HG03108 (cell line): ENCODE measurements around the gene OR4N2.
"Not testable (repeated sequence)": the region's sequence is repeated elsewhere in the genome, so short reads cannot be mapped to it uniquely, and the experiment has no call there.

ENCODE experiments used
- ATAC-seq: cut with Tn5 transposase; IDR thresholded peaks from one replicate; pipeline ENCODE4 v1.9.1; 2021; ENCODE audit warnings: moderate library complexity; ENCODE audit not compliant: unreplicated experiment

OR4N2 gene, protein sequence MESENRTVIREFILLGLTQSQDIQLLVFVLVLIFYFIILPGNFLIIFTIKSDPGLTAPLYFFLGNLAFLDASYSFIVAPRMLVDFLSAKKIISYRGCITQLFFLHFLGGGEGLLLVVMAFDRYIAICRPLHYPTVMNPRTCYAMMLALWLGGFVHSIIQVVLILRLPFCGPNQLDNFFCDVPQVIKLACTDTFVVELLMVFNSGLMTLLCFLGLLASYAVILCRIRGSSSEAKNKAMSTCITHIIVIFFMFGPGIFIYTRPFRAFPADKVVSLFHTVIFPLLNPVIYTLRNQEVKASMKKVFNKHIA

DNA sequence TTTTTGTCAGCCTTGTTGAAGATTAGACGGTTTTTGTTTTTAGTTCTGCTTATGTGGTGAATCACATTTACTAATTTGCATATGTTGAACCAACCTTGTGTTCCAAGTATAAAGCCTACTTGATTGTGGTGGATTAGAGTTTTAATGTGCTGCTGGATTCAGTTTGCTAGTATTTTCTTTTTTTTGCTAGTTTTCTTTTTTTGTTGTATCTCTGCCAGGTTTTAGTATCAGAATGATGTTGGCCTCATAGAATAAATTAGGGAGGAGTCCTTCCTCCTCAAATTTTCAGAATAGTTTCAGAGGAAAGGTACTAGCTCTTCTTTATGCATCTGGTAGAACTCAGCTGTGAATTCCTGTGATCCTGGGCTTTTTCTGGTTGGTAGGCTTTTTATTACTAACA is at the start of gene OR4N2:
Gene OR4N2, plus strand, starts transcription at position 301 of the 400 bp plus-strand sequence. CDS start 23,679 bp downstream, outside the sequence.
- not testable (repeated sequence) for ATAC-seq

DNA sequence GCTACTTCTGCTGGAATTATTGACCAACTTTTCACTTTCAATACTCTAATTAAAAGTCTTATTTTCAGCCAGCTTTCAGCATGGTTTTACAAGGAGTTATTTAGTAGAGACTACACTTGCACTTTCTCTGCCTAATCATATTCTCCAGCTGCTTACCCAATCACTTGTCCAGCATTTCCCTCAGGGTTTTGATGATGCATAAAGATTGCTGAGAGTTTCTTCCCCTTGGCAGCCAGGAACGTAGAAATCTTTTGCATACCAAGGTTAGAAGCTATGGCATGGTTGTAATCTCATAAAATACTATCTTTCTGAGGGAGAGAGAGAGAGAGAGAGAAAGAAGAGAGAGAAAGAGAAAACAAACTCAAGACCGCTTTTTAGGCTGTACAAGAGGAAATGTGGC is 49.4 kb upstream of the OR4N2 start:
- ATAC-seq = no peak

DNA sequence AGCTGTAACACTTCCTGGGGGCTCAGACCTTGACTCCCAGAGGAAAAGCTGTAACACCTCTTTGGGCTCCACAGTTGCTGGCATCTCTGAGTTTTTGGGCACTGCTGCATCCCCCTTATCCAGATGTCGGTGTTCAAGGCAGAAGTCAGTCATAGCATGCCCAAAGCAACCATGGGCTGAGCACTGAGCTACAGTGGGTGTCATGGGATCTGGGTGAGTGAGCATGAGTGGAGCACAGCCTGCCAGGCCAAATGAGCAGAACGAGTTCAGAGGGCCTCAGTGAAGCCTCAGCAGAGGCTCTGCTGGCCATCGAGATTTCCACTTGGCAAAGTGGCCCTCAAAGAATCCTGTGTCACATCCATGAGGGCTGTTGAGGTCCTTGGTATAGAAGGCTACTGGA is 32.1 kb upstream of the OR4N2 start:
- not testable (repeated sequence) for ATAC-seq

DNA sequence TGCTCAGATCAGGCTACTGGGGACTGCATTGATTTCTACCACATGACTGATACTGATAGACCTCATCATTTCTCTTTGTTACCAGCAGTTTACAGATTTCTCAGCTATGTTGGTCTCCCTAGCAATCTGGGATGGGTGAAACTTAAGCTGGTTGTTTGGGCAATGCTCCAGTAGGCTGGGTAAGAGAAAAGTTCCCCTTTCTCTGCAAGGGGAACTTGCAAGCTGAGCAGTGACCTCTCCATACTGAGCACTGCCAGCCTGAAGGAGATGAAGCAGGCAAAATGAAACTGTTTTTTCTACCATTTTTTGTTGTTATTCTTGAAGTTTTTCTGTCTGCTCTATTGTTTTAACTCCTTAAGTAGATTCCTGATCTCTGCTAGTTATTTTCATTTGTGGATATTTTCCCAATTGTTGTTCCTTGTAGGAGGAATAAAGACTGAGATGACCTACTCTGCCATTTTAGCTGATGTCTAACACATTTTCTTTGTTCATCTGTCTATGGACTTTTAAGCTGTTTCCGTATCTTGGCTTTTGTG is 31.6 kb upstream of the OR4N2 start:
- no peak for ATAC-seq

DNA sequence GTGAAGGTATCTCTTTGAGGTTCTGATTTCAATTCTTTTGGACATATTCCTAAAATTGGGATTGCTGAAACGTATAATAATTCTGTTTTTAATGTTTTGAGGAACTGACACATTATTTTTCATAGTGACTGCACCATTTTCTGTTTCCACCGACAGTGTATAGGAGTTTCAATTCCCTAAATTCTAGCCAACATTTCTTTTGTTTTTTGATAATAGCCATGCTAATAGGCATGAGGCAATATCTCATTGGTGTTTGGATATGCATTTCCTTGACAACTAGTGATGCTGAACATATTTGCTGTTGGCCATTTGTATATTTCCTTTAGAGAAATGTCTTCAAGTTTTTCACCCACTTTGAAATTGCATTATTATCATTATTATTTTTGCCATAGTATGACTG is 31.1 kb upstream of the OR4N2 start:
- ATAC-seq = not testable (repeated sequence)

DNA sequence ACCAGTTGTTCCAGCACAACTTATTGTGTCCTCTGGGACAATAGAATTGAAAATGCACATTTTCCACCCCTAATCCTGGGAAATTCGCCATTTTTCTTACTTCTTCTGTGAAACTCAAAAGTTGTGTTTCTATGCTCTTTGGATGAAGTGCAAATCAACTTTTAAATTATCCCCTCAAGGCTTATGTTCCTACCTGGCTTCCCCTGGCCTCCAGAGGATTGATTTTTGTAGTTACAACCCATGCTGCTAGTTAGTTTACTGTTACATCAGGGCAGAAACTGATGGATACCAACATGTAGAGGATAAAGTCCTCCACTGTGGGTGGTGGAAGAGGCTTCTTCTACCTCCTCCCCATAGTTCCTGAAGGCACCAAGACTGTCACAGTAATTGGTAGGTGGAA is 30.4 kb upstream of the OR4N2 start, which contains the start of gene OR4M1:
Gene OR4M1, plus strand, starts transcription at position 301 of the 400 bp plus-strand sequence. CDS start 6,819 bp downstream, outside the sequence.
- ATAC-seq = not testable (repeated sequence)

DNA sequence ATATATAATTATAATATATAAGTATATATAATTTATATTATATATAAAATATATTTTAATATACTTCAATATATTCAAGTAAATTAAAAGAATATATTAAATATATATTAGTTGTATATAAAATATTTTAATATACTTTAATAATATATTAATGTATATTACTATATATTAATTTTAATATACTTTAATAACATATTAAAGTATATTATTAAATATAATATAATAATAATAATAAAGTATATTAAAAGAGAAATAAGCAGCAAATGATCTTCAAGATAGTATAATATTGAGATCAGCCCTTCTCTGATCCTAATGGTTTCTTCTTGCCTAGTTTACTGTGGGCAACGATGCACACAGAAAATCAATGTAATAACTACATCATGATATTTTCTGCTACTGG is 28.0 kb upstream of the OR4N2 start:
- ATAC-seq = no peak

DNA sequence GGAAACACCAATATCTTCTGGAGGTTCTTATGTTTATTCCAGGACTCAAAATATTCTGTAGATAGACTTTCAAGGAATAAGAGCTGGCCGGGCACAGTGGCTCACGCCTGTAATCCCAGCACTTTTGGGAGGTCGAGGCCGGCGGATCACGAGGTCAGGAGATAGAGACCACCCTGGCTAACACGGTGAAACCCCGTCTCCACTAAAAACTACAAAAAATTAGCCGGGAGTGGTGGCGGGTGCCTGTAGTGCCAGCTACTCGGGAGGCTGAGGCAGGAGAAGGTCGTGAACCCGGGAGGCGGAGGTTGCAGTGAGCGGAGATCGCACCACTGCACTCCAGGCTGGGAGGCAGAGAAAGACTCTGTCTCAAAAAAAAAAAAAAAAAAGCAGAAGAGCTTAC is 17.7 kb upstream of the OR4N2 start:
- ATAC-seq = not testable (repeated sequence)

DNA sequence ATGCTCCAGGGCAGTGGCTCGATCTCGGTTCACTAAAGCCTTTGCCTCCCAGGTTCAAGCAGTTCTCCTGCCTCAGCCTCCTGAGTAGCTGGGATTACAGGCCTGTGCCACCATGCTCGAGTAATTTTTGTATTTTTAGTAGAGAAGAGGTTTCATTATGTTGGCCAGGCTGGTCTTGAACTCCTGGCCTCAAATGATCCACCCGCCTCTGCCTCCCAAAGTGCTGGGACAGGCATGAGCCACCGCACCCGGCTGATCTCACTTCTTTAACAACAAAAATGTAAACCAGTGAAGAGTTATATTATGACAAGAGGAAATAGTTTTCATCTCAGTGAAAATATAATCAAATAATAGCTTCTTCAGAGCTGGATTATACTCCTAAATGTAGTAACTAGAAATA is 16.3 kb upstream of the OR4N2 start:
- not testable (repeated sequence) for ATAC-seq

DNA sequence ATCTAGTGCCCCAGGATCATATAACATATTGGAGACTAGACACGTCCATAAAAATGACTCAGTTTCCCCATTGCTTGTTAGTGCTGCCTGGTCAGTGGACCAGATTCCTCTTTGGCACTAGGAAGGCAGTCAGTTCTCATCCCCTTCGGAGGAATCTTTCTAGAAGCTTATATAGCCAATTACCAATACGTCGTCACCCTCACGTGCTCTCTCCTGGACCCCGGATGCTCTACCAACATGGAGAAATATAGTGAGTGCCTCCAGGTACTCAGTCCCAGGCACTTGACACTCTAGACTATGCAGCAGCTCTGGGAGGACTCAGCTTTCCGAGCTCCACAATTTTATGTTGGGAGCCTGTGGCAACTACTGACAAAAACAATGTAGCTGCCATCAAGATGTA is 15.4 kb upstream of the OR4N2 start:
- ATAC-seq = not testable (repeated sequence)

DNA sequence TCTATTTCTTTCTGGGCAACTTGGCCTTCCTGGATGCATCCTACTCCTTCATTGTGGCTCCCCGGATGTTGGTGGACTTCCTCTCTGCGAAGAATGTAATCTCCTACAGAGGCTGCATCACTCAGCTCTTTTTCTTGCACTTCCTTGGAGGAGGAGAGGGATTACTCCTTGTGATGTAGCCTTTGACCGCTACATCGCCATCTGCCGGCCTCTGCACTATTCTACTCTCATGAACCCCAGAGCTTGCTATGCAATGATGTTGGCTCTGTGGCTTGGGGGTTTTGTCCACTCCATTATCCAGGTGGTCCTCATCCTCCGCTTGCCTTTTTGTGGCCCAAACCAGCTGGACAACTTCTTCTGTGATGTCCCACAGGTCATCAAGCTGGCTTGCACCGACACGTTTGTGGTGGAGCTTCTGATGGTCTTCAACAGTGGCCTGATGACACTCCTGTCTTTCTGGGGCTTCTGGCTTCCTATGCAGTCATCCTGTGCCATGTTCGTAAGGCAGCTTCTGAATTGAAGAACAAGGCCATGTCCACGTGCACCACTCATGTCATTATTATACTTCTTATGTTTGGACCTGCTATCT is 7.0 kb upstream of the OR4N2 start:
- not testable (repeated sequence) for ATAC-seq

DNA sequence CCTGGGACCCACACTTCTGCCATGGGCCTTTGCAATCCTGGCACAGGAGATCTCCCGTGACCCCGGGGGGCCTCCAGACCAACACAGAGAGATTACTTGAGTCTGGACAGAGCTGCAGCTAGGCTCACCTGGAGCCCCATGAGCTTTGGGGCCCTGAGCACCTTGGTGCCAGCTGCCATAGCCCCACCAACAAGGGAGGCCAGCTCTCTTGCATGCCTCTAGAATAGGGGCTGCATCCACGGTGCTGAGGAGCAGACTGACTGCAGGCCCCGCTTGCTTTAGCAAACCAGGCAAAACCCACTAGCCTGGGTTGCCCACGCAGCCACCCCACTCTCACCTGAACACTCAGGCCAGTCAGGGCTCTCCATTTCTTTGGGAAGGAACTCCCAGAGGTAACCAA is 3.7 kb upstream of the OR4N2 start:
- ATAC-seq = no peak

DNA sequence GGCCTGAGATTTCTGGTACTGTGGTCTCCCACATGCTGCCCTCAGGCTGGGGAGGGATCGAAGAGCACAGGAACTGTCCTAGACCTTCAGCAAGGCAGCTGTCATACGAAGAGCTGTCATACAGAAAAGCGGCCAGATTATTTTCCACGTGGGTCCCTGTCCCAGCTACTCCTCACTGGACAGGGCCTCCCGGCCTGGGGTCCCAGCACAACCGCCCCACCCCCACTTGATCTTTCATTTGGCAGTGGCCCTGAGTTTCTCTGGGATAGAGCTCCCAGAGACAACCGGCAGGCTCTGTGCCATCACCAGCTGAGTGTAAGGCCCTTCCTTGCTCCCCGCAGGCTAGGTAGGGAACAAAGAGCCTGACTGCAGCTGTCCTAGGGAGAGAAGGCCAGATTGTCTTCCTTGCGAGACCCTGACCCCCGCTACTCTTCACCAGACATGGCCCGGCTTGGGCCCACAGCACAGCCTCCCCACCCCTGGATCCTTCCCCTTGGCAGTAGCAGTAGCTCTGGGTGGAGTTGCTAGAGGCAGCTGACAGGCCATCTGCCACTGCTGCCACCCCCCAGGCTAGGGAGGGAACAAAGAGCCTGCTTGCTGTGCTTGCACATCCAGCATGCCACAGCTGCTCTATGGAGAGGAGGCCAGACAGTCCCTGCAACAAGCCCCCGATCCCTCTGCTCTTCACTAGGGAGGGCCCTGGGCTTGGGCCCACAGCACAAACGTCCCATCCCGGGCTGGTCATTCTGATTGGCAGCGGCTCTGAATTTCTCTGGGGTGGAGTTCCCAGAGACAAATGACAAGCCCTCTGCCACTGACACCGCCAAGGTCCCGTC is 3.1 kb upstream of the OR4N2 start:
- ATAC-seq = no peak

DNA sequence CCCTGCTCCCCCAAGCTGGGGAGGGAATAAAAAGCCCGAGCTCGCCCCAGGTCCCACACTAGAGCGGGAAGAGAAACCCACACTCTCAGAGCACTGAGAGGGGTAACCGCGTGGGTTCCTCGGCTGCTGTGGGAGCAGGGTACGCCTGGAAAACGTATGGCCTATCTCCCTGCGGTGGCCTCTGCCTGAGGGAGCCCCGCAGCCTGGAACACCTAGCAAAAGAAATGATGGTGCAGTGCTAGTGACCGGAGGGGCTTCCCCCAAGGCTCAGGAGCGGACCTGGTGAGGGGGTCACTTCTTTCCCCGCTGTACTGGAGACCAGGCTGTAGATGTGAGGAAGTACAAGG is 2.5 kb upstream of the OR4N2 start:
- ATAC-seq = no peak

DNA sequence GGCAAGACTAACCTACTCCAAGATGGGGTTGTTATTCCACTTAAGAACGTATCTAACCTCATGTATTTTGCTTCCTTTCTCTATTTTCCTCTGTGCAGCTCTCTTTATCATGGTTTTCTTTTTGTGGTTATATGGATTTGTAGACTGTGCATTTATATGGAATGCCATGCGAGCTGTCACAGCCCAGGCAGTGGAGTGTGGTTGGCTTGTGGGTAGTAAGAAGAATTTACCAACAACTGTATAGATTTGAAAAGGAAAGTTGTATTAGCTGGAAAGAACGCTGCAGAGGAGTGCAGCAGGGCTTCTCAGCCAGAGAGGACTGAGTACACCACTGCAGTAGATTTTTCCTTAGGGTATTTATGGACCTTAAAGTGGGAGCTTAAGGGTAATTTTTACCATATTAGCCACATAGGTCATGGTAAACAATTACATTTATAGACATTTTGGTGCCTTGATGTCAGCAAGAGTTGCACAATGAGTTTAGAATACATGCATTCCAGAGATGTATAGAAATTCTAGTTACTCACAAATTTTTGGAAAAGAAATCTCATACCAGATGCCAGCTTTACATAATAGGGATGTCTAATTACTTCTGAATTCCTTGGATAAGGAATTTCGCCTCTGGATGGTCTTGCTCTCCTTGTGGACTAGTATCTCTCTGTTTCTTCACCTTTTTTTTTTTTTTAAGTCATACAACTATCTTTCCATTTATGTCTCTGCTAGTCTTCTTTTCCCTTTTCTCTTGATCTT is 9.8 kb downstream of the OR4N2 start:
- not testable (repeated sequence) for ATAC-seq

DNA sequence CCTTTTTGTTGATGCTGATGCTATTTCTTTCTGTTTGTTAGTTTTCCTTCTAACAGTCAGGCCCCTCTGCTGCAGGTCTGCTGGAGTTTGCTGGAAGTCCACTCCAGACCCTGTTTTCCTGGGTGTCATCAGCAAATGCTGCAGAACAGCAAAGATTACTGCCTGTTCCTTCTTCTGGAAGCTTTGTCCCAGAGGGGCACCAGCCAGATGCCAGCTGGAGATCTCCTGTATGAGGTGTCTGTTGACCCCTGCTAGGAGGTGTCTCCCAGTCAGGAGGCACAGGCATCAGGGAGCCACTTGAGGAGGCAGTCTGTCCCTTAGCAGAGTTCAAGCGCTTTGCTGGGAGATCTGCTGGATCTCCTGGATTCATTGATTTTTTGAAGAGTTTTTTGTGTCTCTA is 16.3 kb downstream of the OR4N2 start:
- ATAC-seq = not testable (repeated sequence)

DNA sequence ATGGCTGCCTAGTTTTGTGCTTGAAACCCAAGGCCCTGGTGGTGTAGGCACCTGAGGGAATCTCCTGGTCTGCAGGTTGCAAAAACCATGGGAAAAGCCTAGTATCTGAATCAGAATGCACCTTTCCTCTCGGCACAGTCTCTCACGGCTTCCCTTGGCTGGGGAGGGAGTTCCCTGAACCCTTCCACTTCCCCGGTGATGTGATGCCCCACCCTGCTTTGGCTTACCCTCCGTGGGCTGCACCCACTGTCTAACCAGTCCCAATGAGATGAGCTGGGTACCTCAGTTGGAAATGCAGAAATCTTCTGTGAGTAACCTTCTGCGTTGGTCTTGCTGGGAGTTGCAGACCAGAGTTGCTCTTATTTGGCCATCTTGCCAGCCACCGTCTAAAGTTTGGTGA is 17.4 kb downstream of the OR4N2 start:
- ATAC-seq = not testable (repeated sequence)

DNA sequence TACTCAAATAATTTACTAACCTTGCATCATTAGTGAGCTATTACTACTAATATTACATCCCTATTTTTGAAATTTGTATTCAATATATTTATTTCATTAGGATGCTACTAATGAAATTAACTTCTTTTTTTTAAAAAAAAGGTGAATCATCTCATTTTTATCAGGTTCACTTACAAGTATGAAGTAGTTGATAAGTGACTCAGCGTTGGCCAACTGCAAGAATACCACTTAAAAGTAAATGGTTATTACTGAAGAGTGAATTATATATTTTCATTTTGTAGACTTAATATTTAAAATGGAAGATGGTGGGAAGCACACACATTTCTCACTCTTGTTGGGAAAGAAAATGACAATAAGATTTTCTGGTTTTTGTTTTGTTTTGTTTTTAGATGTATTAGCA is 19.6 kb downstream of the OR4N2 start:
- ATAC-seq = no peak

DNA sequence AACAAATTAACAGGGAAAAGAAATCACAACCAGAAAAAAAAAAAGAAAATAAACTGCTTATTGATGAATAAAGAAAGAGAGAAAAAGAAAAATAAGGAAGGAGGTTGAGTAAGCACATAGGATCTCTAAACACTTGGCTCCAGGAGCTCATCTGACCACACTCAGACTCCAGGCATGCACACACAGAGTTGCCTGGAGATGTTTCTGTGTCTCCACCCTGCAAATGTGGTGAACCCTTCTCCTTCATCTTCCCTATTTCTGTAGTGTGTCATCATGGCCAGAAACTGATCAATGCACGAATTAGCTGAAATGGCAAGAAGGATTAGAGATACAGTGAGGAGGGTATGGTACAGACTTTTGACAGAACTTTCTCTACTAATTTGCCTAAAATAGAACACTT is 20.2 kb downstream of the OR4N2 start:
- no peak for ATAC-seq

DNA sequence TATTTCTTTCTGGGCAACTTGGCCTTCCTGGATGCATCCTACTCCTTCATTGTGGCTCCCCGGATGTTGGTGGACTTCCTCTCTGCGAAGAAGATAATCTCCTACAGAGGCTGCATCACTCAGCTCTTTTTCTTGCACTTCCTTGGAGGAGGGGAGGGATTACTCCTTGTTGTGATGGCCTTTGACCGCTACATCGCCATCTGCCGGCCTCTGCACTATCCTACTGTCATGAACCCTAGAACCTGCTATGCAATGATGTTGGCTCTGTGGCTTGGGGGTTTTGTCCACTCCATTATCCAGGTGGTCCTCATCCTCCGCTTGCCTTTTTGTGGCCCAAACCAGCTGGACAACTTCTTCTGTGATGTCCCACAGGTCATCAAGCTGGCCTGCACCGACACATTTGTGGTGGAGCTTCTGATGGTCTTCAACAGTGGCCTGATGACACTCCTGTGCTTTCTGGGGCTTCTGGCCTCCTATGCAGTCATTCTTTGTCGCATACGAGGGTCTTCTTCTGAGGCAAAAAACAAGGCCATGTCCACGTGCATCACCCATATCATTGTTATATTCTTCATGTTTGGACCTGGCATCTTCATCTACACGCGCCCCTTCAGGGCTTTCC is 24.2 kb downstream of the OR4N2 start:
- ATAC-seq = not testable (repeated sequence)
